Activated effector memory CD4-positive, alpha-beta T cell treated with anti-CD3 and anti-CD28 coated beads, Interleukin-2, amount 50 U/mL, for 16 hours (primary cell): ENCODE measurements around the gene CLCN1.

Experiments
- DNase-seq: peaks from one replicate; pipeline ENCODE4 v3.0.0-alpha.2; 2020

CLCN1 gene

DNA sequence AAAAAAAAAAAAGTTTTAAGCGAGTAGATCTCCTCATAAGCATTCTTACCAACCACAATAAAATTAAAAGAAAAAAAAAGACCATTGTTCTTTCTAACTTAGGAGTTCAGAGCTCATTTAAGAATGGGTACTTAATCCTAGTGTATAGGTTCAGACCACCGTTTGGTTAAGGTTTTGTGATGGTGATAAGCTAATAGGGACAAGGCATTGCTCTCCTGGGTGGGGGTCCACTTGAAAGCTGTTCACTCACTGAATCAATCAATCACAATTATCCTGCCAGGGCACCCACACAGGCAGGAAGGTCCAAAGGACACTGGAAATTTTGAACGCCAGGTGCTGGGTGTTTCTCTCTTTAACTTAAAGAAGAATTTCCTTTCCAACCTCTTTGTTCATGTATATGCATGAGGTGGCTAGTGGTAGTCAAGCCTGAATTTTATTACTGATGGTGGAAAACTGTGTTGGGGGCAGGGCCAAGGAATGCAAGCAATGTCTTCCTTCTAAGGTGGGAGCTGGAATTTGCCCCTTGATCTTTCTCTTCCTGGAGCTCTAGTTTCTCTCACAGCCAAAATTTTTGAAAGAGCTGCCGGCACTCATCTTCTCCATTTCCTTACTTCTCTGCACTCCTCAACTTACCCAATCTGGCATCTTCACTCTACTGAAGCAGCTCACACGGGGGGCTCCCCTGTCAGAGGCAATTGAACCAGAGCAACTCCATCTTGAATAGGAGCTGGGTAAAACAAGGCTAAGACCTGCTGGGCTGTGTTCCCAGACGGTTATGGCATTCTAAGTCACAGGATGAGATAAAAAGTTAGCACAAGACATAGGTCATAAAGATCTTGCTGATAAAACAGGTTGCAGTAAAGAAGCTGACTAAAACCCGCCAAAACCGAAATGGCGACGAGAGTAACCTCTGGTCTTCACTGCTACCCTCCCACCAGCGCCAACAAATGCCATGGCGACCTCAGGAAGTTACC is 54.1 kb downstream of the CLCN1 start:
- DNase-seq, result no peak

GRCh38 chr7:143372070-143372469 is 56.2 kb downstream of the CLCN1 start:
- peak; percentile 79 for DNase-seq

DNA sequence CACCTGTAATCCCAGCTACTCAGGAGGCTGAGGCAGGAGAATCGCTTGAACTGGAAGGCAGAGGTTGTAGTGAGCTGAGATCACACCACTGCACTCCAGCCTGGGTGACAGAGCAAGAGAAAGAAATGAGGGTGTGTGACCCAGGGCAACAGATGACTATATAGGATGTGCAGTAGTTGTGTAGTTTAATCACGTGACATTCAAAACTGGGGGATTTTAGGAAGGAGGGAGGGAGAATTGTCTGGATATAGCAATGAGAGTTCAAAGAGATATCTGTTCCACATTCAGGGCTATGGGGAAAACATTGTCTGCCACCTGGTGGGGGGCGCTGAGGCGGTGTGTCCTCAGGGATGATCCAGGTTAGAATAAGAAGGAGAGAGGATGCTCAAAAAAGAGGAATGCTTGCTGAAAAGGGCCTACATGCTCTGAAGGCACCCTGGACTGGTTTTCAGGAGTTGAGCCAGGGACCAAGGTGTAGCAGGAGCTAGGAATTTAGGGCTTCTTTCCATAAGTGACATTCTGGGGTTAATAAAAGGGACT is 57.4 kb downstream of the CLCN1 start:
- DNase-seq, result no peak

GRCh38 chr7:143374561-143374960 is 58.6 kb downstream of the CLCN1 start:
- no peak for DNase-seq

GRCh38 chr7:143375298-143376034 is 59.6 kb downstream of the CLCN1 start:
- no peak for DNase-seq

GRCh38 chr7:143376396-143376795 is 60.5 kb downstream of the CLCN1 start:
- DNase-seq, result no peak

DNA sequence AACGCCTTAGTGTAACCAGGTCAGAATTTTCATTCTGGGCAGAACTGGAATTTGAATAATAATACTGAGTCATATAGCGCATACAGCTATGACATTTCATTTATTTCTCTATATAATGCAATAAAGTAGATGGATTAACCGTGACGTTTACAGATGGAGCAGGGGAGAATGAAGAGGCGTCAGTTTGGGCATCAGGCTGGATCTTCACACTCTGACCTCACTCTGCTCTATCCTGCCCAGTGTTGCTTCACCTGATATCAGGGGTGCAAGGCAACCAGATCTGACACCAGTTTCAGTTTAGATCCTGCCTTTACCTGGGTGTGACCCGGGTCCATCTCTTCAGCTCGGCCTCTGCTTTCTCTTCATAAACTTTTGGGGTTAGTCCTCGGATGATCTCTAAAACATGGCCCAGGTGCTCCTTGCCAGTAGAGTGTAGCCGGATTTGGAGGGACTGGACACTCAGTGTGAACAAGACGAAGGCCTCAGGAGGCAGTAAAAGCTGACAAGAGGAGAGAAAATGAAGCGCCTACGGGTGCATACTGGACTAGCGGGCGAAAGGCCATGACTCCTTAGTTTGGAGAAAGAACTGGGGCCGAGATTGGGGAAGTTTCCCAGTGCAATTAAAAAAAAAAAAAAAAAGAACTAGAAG is 63.8 kb downstream of the CLCN1 start:
- DNase-seq, result no peak

GRCh38 chr7:143380260-143380645 is 64.3 kb downstream of the CLCN1 start:
- peak; percentile 95 for DNase-seq

DNA sequence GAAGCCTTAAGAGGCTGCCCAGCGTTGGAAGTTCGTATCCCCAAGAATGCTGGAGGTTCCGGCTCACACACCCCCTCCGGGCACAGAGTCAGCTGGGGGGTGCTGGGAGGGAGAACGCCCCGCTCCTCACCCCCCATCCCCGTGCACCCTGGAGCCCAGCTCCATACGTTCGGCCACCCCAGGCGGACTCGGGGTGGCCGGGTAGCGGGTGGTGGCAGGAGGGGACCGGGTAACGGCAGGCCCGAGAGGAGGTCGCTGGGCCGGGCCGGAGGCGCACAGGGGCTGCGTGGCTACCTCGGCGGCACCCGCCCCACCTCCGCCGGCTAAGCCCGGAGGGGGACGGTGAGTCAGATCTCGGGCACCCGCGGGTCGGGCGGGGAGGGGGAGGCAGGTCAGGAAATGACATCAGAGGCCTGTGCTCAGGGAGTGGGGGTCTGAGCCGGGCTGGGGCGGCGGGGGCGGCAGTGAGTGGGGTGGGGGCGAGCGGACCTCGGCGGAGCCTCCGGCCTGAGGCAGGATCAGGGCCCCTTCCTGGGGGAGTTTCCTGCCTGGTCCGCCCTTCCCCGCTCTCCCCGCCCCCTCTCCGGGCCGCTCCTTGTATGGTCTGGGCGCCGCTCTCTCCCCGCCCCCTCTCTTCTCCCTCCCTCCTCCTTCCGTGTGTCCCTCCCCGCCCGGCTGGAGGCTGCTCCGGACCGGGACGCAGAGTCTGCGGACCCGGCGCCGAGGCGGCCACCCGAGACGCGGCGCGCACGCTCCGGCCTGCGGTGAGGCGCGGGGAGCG is 64.9 kb downstream of the CLCN1 start, which contains the start of gene ZYX:
ZYX (plus strand) TSS at position 700 of the 781 bp plus-strand sequence. CDS start 227 bp downstream, outside the sequence.
- peak; percentile 95 for DNase-seq

- no peak for DNase-seq
Observed at GRCh38 chr7:143381427-143382125, 65.7 kb downstream of the CLCN1 start.

DNA sequence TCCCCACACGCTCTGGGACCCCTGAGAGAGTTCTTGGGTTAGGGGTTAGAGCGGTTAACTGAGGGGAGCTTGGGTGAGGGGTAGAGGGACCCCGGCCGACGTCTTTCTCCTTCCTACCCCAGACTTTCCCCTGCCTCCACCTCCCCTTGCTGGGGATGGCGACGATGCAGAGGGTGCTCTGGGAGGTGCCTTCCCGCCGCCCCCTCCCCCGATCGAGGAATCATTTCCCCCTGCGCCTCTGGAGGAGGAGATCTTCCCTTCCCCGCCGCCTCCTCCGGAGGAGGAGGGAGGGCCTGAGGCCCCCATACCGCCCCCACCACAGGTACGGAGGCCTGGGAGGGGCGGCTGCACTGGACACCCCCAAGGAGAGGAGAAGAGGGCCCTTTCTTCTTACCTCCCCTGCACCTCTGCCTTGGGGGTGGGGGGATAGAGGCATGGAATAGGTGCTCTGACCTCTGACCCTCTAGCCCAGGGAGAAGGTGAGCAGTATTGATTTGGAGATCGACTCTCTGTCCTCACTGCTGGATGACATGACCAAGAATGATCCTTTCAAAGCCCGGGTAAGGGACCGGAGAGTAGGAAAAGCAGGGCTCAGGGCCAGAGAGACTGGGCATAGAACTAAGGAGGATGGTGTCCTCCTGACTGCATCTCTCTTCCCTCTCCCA is 66.3 kb downstream of the CLCN1 start:
- DNase-seq, result no peak

DNA sequence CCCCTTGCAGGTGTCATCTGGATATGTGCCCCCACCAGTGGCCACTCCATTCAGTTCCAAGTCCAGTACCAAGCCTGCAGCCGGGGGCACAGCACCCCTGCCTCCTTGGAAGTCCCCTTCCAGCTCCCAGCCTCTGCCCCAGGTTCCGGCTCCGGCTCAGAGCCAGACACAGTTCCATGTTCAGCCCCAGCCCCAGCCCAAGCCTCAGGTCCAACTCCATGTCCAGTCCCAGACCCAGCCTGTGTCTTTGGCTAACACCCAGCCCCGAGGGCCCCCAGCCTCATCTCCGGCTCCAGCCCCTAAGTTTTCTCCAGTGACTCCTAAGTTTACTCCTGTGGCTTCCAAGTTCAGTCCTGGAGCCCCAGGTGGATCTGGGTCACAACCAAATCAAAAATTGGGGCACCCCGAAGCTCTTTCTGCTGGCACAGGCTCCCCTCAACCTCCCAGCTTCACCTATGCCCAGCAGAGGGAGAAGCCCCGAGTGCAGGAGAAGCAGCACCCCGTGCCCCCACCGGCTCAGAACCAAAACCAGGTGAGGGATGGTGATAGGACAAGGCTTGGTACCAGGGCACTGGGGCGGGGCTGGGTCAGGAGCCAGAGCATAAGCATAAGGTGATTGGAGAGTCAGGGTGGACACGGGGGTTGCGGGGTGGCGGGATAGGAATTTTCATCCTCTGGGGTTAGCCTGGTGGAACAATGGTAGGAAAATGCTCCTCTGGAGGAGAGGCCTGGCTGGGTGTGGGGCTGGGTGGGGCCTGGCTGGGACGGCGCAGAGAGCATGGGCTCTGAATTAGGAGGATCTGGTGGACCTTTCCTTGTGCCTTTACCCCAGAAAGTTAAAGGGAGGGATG is 67.1 kb downstream of the CLCN1 start:
- DNase-seq, result no peak

DNA sequence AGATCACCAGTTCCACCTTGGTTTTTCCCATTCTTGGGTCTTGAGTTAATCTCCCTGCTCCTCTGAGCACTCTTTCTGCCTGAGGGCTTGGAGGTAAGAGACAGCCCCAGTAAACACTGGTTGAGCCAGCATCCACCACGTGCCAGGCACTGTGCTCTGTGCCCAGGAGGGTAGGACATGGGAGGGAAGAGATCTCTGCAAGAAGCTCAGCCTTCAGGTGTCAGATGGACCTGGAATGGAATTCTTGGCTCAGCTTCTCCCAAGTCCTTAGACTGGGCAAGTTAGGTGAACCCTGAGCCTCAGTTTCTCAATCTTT is 67.7 kb downstream of the CLCN1 start:
- no peak for DNase-seq

GRCh38 chr7:143384148-143384547 is 68.2 kb downstream of the CLCN1 start:
- no peak for DNase-seq

DNA sequence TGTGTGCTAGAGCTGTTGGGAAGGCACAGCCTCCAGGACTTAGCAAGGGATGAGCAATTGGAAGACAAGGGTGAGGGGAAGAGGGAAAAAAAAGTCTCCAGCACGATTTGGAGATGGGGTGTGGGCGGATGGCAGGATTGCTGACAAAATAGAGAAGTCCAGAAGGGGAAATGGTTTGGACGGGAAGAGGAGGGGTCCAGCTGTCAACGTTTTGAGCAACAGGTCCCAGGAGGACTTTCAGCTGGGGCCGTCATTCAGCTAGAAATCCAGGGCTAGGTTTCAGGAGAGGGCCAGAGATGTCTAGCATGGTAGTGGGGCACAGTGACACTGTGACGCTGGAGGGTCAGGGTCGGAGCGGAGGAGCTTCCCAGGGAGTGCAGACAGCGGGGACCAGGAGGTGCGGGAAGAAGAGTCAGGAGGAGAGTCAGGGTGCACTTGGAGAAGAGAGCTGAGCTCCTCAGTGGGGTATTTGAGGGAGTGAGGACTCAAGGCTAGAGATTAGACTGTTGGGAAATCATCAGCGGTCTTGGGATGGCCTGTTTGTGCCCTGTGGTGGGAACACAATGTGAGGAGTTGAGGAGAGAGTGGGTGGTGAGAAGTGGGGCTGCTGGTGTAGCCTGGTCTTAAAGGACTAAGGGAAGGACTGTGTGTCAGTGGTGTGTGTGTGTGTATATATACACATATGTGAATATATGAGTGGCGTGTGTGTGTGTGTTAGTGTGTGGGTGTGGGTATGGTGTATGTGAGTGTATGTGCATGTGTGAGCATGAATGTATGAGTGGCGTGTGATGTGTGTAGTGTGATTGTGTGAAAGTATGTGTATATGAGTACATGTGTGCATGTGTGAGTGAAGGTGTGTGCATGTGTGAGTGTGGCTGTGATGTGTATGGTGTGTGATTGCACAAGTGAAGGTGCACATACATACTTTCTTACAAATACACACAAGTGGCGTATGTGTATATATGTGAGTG is 69.0 kb downstream of the CLCN1 start:
- no peak for DNase-seq

DNA sequence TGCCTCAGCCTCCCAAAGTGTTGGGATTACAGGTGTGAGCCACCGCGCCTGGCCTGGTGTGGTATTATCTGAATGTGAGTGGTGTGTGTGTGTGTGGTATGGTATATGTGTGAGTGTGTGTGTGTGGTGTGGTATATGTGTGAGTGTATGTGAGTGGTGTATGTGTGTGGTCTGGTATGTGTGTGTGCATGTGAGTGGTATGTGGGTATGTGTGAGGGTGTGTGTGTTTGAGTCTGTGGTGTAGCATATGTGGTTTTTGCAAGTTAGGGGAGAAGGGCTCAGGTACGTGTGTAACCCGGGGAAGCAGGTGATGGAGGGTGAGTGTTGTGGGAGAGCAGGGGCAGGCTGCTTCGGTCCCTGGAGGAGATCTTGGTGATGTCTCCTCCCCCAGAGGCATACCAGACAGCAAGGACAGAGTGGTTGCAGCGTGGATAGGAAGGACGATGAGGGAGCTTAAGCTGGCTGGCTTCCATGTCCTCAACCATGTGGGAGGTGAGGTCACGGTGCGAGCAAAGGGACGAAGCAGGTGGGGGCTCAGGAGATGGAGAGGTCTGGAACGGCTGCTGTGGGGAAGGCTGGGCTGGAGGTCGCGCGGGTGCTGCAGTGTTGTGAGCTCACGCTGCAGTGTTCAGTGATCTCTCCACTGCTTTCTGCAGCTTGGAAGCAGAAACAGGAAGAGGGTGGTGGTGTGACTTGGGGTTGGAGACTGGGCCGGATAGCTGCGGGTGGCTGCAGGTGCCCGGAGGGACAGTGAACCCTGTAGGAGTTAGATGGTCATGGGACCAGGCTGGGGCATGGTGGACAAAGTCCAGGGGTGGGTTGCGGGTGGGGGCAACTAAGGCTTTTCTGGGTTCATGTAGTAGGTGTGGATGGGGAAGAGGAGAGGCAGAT is 70.2 kb downstream of the CLCN1 start:
- peak; percentile 75 for DNase-seq

DNA sequence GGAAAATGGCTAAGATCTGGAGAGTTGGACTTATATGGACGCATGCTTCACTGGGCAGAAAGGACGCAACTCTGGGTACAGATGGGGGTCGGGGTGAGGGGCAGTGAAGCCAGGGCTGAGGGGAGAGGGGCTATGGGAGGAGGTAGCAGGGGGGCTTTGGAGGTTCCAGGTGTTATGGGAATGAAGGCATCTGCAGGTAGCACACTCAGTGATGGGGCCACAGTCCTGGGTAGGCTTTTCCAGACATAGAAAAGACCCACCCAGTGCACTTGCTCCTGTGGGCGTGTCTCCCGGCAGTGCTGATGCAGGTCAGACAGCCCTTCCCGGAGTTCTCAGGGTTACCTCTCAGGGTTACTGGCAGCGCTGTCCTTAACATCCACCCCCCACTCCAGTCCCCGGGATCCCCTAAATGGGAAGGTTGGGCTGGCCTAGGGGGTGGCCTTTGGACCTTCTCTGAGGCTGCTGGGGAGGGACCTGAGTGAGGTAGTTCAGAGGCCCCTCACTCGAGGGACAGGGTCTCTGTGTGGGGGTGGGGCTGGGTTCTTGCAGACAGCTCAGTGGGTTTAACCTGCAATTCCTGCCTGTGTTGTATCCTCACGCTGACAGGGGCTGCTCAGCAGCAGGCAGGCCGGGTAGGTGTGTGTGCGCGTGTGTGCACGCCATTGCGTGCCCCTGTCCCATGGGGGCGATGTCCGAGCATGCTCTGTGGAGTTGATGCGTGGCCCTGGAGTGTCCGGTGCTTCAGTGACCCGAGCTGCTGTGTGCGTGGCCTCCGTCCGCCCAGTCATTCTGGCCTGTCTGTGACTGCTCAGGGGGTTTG is 71.5 kb downstream of the CLCN1 start:
- peak; percentile 61 for DNase-seq
